HG02759 (cell line): Measurements from ENCODE around the gene HPSE2.

Source experiments
- ATAC-seq: cut with Tn5 transposase; IDR thresholded peaks from one replicate; pipeline ENCODE4 v1.9.1; 2021; ENCODE audit warnings: mild to moderate bottlenecking, moderate library complexity; ENCODE audit not compliant: unreplicated experiment

Gene HPSE2

GRCh38 chr10:98418665-98419468, 816.8 kb downstream of the HPSE2 start:
- no peak for ATAC-seq

GRCh38 chr10:98417973-98418664, 817.5 kb downstream of the HPSE2 start:
- ATAC-seq = no peak

- no peak for ATAC-seq
Measured at GRCh38 chr10:98417481-98417959, 818.1 kb downstream of the HPSE2 start.

GRCh38 chr10:98416606-98417388, 818.9 kb downstream of the HPSE2 start:
- no peak for ATAC-seq

- ATAC-seq = no peak
Measured at GRCh38 chr10:98415731-98416119, 819.9 kb downstream of the HPSE2 start.

GRCh38 chr10:98414932-98415730, 820.5 kb downstream of the HPSE2 start, which contains the start of gene PYROXD2:
Gene PYROXD2 (minus strand): TSS chr10:98415182. CDS start chr10:98415135, 47 bp downstream.
- peak; percentile 53 for ATAC-seq

GRCh38 chr10:98414578-98414931, 821.1 kb downstream of the HPSE2 start:
- no peak for ATAC-seq

GRCh38 chr10:98411768-98412167, 823.9 kb downstream of the HPSE2 start:
- no peak for ATAC-seq

- ATAC-seq = no peak
Measured at GRCh38 chr10:98411166-98411565, 824.5 kb downstream of the HPSE2 start.

GRCh38 chr10:98410759-98411158, 824.9 kb downstream of the HPSE2 start:
- ATAC-seq = no peak

GRCh38 chr10:98410135-98410743, 825.4 kb downstream of the HPSE2 start:
- no peak for ATAC-seq

- ATAC-seq = no peak
Measured at GRCh38 chr10:98408799-98409198, 826.9 kb downstream of the HPSE2 start.

- ATAC-seq = no peak
Measured at GRCh38 chr10:98407744-98408241, 827.9 kb downstream of the HPSE2 start.
